Stimulated activated CD8-positive, alpha-beta memory T cell treated with anti-CD3 and anti-CD28 coated beads, Interleukin-2, amount 100 ng/mL, for 1 hour (primary cell): ENCODE measurements around the gene SEPTIN8.
"Not testable (repeated sequence)": the region's sequence is repeated elsewhere in the genome, so short reads cannot be mapped to it uniquely, and the experiment has no call there.

Experiments used
- DNase-seq, 2 donors: peaks; one replicate each; pipeline ENCODE4 v3.0.0-alpha.2; 2020; ENCODE audit warnings: low read depth in 2 of 2

Gene SEPTIN8

GRCh38 chr5:132812123-132812765 is 35.2 kb upstream of the SEPTIN8 start:
- DNase-seq, result no peak

DNA sequence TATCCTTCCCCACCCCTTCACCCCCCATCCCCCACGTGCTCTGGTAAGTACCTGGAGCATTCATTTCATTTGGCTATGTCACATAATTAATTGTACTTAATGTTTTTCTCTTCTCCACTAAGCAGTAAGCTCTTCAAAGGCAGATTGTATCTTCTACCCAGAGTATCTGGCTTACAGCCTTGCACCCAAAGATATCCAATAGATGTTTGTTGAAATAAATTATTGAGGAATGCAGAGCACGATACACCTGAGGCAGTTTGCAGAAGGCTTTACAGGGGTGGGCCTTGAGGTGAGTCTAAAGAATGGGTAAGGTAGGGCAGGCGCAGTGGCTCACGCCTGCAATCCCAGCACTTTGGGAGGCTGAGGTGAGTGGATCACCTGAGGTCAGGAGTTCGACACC is 33.6 kb upstream of the SEPTIN8 start:
- no peak for DNase-seq

GRCh38 chr5:132808866-132809265 is 31.8 kb upstream of the SEPTIN8 start:
- DNase-seq, result no peak

DNA sequence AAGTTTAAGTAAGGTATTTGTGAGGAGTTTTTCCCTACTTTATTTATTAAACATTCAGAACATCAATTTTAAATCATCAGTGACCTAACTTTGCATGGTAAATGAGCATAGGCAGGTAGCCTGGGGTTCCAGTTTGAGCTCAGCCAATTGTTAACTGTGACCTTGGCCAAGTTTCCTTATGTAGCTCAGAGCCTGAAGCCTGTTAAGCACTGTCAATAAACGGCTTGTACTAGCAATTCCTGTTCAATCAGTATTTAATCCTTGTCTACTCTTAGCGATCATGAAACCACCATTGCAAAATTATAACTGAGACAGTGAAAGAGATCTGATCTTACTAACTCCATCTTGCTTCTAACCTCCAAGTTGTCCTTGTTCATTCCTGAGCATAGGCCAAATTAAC is 31.4 kb upstream of the SEPTIN8 start:
- DNase-seq, result no peak

- DNase-seq, result no peak
These were observed 30.3 kb upstream of the SEPTIN8 start for GRCh38 chr5:132807163-132807838.

- DNase-seq, result not testable (repeated sequence)
These were observed 29.7 kb upstream of the SEPTIN8 start for GRCh38 chr5:132806804-132807162.

GRCh38 chr5:132805872-132806271 is 28.8 kb upstream of the SEPTIN8 start:
- not testable (repeated sequence) for DNase-seq

GRCh38 chr5:132804219-132804618 is 27.2 kb upstream of the SEPTIN8 start:
- DNase-seq, result not testable (repeated sequence)

DNA sequence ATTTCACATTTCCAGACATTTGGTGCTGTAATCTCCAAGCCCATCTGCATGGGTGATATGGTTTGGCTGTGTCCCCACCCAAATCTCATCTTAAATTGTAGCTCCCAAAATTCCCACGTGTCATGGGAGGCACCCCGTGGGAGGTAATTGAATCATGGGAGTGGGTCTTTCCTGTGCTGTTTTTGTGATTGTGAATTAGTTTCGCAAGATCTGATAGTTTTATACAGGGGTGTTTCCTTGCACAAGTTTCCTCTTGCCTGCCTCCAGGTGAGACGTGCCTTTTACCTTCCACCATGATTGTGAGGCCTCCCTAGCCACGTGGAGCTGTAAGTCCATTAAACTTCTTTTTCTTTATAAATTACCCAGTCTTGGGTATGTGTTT is 25.6 kb upstream of the SEPTIN8 start:
- not testable (repeated sequence) for DNase-seq

- DNase-seq, result no peak
These were observed 25.1 kb upstream of the SEPTIN8 start for GRCh38 chr5:132802044-132802684.

DNA sequence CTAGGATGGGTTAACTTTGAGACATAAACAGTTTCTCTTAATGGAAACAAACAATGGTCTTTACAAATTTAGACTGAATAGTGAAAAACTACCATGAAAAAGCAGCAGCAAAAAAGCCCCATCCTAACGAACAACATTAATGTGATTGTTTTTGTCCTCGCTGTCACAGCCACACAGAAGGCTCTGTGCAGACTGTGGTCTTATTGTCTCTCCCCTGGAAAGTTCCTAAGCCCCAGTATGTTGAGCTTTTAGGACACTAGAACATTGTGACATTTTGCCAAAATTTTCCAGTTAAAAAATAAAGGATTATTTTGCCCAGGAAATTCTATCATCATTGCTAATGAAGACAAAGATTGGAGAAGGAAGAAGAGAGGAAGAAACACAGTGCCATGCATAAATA is 23.5 kb upstream of the SEPTIN8 start:
- DNase-seq, result no peak

- no peak for DNase-seq
These were observed 22.4 kb upstream of the SEPTIN8 start for GRCh38 chr5:132799392-132799791.

GRCh38 chr5:132797651-132798050 is 20.6 kb upstream of the SEPTIN8 start:
- DNase-seq, result no peak

DNA sequence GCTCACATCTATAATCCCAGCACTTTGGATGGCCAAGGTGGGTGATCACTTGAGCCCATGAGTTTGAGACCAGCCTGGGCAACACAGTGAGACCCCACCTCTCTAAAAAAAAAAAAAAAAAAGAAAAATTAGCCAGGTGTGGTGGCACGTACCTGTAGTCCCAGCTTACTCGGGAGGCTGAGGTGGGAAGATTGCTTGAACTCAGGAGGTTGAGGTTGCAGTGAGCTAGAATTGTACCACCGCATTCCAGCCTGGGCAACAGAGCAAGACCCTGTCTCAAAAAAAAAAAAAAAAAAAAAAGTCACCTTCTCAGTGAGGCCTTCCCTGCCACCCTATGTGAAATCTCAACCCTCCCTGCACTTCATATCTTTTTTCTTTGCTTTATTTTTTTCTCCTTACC is 14.0 kb upstream of the SEPTIN8 start:
- DNase-seq, result no peak

DNA sequence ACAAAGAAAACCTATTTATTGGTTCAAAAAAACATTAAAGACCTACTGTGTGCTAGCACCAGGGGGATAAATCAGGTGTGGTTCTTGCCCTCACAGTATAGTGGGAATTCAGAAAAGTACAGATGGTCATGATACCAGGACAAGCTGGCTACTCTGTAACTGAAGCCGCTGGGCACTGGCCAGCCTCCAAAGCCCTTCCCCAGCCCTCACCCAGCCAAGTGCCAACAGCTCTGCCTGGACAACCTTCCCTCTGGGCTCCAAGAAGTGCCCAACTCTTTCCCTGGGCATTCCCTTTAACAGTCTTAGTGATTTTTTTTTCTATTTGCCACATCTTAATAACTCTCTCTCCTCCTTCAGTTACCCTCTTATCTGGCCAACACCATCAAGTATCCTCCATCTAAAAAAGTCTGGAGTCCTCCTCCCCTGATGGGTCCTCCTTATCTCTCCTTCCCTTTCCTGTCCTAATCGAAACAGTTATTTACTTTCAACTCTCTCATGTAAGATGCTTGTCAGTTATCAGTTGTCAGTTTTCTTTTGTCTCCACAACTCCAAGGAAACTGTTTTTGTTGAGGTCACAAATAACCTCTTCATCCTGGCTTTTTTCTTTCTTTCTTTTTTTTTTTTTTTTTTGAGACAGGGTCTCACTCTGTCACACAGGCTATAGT is 13.3 kb upstream of the SEPTIN8 start:
- DNase-seq, result no peak

- no peak for DNase-seq
These were observed 12.2 kb upstream of the SEPTIN8 start for GRCh38 chr5:132788990-132789886.

DNA sequence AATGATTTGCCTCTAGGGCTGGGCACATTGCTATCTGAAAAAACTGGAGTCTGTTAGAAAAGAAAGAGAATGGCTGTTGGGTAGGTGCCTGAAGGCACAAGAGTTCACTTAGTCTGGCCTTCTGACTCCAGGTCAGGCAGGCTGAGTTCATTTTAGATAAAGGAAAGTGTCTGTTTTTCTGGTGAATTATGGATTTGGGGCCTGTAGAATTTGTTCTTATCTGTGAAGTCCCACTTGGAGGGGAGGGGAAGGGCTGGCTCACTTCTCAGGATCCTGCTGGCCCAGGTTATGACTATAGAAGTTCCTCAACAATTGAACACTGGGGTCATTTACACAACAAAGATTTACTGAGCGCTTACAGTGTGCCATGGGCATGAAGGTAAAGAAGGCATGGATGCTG is 11.5 kb upstream of the SEPTIN8 start:
- DNase-seq, result no peak

- no peak for DNase-seq
These were observed 10.0 kb upstream of the SEPTIN8 start for GRCh38 chr5:132787076-132787475.

DNA sequence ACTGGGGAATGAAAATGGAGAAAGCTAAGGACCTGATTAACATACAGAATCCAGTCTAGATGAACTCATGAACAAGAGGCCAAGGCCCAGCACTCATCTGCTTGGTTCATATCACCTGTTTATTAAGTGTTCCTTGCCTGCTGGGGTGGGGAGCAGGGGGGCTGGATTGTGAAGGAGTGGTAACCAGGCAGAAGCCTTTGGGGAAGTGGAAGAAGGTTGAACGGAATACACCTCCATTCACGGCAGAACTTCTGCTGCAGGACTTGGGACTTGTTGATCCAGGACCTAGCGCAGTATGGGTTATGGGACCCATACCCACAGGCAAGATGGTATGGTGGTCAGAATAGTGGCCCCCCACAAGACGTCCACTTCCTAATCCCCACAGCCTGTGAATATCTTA is 8.8 kb upstream of the SEPTIN8 start:
- no peak for DNase-seq

DNA sequence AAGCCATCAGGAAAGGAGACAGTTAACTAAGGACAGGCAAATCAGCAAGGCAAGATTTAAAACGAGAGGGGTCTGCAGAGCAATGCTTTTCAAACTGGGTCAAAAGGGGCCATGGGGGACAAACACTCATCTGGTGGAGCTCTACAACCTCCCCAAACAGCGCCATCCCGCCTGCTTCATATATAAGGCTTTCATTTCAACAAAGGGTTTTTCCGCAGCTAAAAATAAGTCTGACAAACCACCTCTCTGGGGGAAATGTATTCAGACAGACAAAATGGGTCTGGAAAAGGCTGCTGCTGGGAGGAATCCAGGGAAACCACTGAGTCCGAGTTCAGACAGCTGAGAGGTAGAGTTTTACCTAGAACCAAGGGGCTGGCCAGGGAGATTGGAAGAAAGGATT is 8.3 kb upstream of the SEPTIN8 start:
- no peak for DNase-seq

DNA sequence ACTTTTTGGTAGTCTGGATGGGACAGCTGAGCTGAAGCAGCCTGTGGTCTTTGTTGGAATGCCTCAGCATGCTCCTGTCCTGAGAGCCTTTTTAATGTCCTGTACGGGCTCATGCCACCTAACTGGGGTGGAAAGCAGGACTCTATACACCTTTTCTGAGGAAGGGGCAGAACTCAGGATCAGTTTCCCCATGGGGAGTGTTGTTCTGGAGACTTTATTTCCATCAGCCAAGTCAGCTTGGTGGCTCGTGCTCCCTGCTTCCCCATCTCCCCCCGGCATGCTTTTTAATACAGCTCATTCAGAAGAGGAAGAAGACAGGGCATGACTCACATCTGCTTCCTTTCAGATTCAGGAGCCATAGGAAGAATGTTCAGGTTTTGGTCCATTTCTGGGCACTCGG is 5.1 kb upstream of the SEPTIN8 start:
- DNase-seq, result no peak

GRCh38 chr5:132781029-132781428 is 4.0 kb upstream of the SEPTIN8 start:
- DNase-seq, result no peak
